BLaER1 treated with 17β-estradiol and CSF1 and Interleukin-3, amounts not matched to agents 10 nM and 100 nM (cell line): Measurements from ENCODE around the gene CDHR3.

Experiments
- H3K27ac ChIP-seq, 11 experiments: shearing (Covaris generic); formaldehyde crosslinking; 2 replicates each; pipeline ENCODE4 v1.8.1; 2022
- H3K27me3 ChIP-seq, 11 experiments: shearing (Covaris generic); formaldehyde crosslinking; 2 replicates each; pipeline ENCODE4 v1.8.1; 2022
- H3K36me3 ChIP-seq, 11 experiments: shearing (Covaris generic); formaldehyde crosslinking; 2 replicates each; pipeline ENCODE4 v1.8.1; 2022
- H3K4me1 ChIP-seq, 10 experiments: shearing (Covaris generic); formaldehyde crosslinking; 2 replicates each; pipeline ENCODE4 v1.8.1; 2022
- H3K4me2 ChIP-seq, 11 experiments: shearing (Covaris generic); formaldehyde crosslinking; 2 replicates each; pipeline ENCODE4 v1.8.1; 2022
- H3K4me3 ChIP-seq, 10 experiments: shearing (Covaris generic); formaldehyde crosslinking; 2 replicates each; pipeline ENCODE4 v1.8.1; 2022
- H3K9ac ChIP-seq, 11 experiments: shearing (Covaris generic); formaldehyde crosslinking; 2 replicates each; pipeline ENCODE4 v1.8.1; 2022
- H3K9me3 ChIP-seq, 11 experiments: shearing (Covaris generic); formaldehyde crosslinking; replicated peaks in 1 of 11; 2 replicates each; pipeline ENCODE4 v1.8.1; 2022
- H4K20me1 ChIP-seq, 11 experiments: shearing (Covaris generic); formaldehyde crosslinking; 2 replicates each; pipeline ENCODE4 v1.8.1; 2022
- Cebpa-rat ChIP-seq, 11 experiments: shearing (Covaris generic); IDR thresholded peaks; 2 replicates each; pipeline ENCODE4 v1.8.1; 2022

Gene CDHR3

DNA sequence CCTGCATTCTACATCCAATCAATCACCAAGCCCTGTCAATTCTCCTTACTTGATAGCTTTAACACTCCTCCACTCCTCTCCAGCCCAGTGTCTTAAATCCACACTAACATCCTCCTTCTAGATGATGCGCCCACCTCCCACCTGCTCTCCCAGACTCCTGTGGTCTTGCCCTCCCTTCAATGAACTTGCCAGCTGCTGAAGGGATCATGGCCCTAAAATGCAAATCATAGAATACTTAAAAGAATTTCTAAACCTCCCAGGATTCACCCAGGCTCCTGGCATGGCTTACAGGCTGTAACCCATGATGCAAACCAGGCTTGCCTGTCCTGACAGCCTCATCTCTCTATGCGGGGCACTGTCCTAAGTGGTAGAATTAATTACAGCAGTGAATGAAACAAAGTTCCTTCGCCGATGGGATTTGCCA, 105.5 kb downstream of the CDHR3 start:
- Histone ChIP-seq H4K20me1 (no peaks in the 10 kb centered on the region), H3K27me3 (no peaks in the 10 kb centered on the region), H3K4me2 (peak overlapping the region in 8 of 11 experiments; percentile 82 to 96 (median 86); a peak in 15 of 22 replicates), H3K36me3 (no peaks in the 10 kb centered on the region), H3K4me1 (peaks cover 40 to 79% (median 77%) of the 10 kb centered on the region in 10 experiments), H3K4me3 (no peak overlapping the region), H3K9me3 (no peaks in the 10 kb centered on the region), H3K27ac (no peak overlapping the region), H3K9ac (no peak overlapping the region)
- TF ChIP-seq Cebpa-rat (IDR thresholded peaks at IDR 0.05): no peak

GRCh38 chr7:106068986-106069385, 105.9 kb downstream of the CDHR3 start:
- TF ChIP-seq Cebpa-rat (IDR thresholded peaks at IDR 0.05): no peak
- H3K27me3 ChIP-seq: no peaks in the 10 kb centered on the region
- H3K4me1 ChIP-seq: peaks cover 41 to 79% (median 77%) of the 10 kb centered on the region in 10 experiments
- H3K4me3 ChIP-seq: no peak overlapping the region
- peak overlapping the region in 8 of 11 experiments; percentile 82 to 96 (median 86); a peak in 15 of 22 replicates for H3K4me2 ChIP-seq
- no peak overlapping the region for H3K9ac ChIP-seq
- no peaks in the 10 kb centered on the region for H4K20me1 ChIP-seq
- no peaks in the 10 kb centered on the region for H3K9me3 ChIP-seq
- no peaks in the 10 kb centered on the region for H3K36me3 ChIP-seq
- H3K27ac ChIP-seq: no peak overlapping the region

DNA sequence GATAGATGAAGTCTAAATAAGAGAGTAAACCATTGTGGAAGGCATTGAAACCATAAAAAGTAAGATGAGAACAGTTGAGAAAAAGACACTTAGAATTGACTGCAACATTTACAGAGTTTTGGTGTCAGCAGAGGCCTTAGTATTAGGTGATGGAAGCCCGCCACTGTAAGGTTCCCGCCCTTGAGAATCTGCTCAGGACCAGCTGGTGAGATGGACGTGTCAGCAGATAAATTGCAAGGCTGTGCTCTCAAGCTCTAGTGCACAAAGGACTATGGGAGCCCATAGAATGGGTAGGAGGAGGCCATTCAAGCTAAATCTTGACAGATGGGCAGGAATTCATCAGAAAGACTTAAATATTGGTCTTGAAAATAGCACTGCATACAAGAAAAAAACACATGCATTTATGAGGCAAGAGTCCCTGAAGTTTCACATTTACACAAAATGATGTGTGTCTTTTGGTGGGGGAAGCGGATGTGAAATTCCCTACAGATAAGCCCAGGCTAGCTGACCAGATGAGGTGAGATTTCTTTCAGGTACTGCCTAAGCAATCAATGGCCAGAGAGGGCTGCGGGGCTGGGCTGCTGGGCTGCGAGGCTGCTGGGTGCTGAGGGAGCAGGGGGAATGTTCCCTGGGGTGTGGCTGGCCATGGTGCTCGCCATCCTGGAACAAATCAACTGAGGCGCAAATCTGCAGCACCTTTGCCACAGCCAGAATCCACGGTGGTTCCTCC, 106.6 kb downstream of the CDHR3 start:
- Histone ChIP-seq H3K9me3 (no peaks in the 10 kb centered on the region), H3K9ac (no peak overlapping the region), H3K4me3 (no peak overlapping the region), H4K20me1 (no peaks in the 10 kb centered on the region), H3K27me3 (no peaks in the 10 kb centered on the region), H3K4me2 (peak overlapping the region in 10 of 11 experiments; percentile 81 to 96 (median 86); a peak in 19 of 22 replicates), H3K4me1 (peaks cover 45 to 79% (median 77%) of the 10 kb centered on the region in 10 experiments), H3K27ac (peak overlapping the region in 6 of 11 experiments; percentile 83 to 92 (median 86); a peak in 10 of 22 replicates), H3K36me3 (no peaks in the 10 kb centered on the region)
- TF ChIP-seq Cebpa-rat (IDR thresholded peaks at IDR 0.05): no peak

- Histone ChIP-seq H3K4me2 (peak overlapping the region in 10 of 11 experiments; percentile 81 to 96 (median 86); a peak in 20 of 22 replicates), H3K9ac (peak overlapping the region in 1 of 11 experiments; percentile 12; a peak in 1 of 22 replicates), H3K36me3 (no peaks in the 10 kb centered on the region), H3K4me1 (peaks cover 40 to 79% (median 77%) of the 10 kb centered on the region in 10 experiments), H3K4me3 (no peak overlapping the region), H3K27me3 (no peaks in the 10 kb centered on the region), H3K27ac (peak overlapping the region in 8 of 11 experiments; percentile 83 to 92 (median 86); a peak in 15 of 22 replicates), H3K9me3 (no peaks in the 10 kb centered on the region), H4K20me1 (no peaks in the 10 kb centered on the region)
- no peak for TF ChIP-seq Cebpa-rat (IDR thresholded peaks at IDR 0.05)
Measured at GRCh38 chr7:106070201-106070551, 107.1 kb downstream of the CDHR3 start.

DNA sequence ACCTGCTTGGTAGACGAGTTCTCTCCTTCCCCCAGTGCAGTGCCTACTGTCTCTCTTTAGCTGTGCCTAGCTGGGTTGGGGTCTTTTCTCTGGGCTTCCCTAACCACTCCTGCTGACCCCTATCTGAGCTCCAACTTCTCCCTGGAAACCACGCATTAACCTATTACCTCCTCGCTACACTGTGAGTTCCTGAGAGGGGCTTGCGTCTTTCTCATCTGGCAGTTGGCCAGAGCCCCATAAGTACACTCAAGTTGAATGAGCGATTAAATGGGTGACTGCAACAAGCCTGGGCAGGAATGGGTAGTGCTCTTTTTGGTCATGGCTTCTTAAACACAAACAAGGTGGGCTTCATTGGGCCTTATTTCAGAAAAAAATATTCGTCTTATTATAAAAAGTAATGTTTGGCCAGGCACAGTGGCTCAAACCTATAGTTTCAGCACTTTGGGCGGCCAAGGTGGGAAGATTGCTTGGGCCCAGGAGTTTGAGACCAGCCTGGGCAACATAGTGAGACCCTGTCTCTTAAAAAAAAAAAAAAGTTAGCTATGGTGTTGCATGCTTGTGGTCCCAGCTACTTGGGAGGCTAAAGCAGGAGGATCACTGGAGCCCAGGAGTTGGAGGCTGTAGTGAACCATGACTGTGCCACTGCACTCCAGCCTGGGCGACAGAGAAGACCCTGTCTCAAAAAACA, 107.6 kb downstream of the CDHR3 start:
- no peaks in the 10 kb centered on the region for H3K9me3 ChIP-seq
- no peaks in the 10 kb centered on the region for H4K20me1 ChIP-seq
- peak overlapping the region in 10 of 11 experiments; percentile 46 to 92 (median 85); a peak in 19 of 22 replicates for H3K27ac ChIP-seq
- peak overlapping the region in 7 of 10 experiments; percentile 12 to 60 (median 48); a peak in 9 of 20 replicates for H3K4me3 ChIP-seq
- no peaks in the 10 kb centered on the region for H3K36me3 ChIP-seq
- H3K4me1 ChIP-seq: peaks cover 37 to 79% (median 77%) of the 10 kb centered on the region in 10 experiments
- TF ChIP-seq Cebpa-rat (IDR thresholded peaks at IDR 0.05): no peak
- H3K9ac ChIP-seq: peak overlapping the region in 8 of 11 experiments; percentile 62 to 78 (median 72); a peak in 17 of 22 replicates
- H3K27me3 ChIP-seq: no peaks in the 10 kb centered on the region
- H3K4me2 ChIP-seq: peak overlapping the region; percentile 70 to 96 (median 86); a peak in 21 of 22 replicates

- no peaks in the 10 kb centered on the region for H3K27me3 ChIP-seq
- peak overlapping the region in 9 of 11 experiments; percentile 52 to 78 (median 72); a peak in 18 of 22 replicates for H3K9ac ChIP-seq
- no peaks in the 10 kb centered on the region for H3K9me3 ChIP-seq
- H3K27ac ChIP-seq: peak overlapping the region in 10 of 11 experiments; percentile 46 to 92 (median 85); a peak in 20 of 22 replicates
- no peaks in the 10 kb centered on the region for H3K36me3 ChIP-seq
- H3K4me3 ChIP-seq: peak overlapping the region in 8 of 10 experiments; percentile 12 to 60 (median 44); a peak in 11 of 20 replicates
- TF ChIP-seq Cebpa-rat (IDR thresholded peaks at IDR 0.05): peak in 2 of 11 experiments; percentile 20 to 36; a peak in 3 of 22 replicates
- peaks cover 42 to 85% (median 85%) of the 10 kb centered on the region in 10 experiments for H3K4me1 ChIP-seq
- peak overlapping the region; percentile 70 to 96 (median 86) for H3K4me2 ChIP-seq
- H4K20me1 ChIP-seq: no peaks in the 10 kb centered on the region
Measured at GRCh38 chr7:106071356-106071998, 108.4 kb downstream of the CDHR3 start.

DNA sequence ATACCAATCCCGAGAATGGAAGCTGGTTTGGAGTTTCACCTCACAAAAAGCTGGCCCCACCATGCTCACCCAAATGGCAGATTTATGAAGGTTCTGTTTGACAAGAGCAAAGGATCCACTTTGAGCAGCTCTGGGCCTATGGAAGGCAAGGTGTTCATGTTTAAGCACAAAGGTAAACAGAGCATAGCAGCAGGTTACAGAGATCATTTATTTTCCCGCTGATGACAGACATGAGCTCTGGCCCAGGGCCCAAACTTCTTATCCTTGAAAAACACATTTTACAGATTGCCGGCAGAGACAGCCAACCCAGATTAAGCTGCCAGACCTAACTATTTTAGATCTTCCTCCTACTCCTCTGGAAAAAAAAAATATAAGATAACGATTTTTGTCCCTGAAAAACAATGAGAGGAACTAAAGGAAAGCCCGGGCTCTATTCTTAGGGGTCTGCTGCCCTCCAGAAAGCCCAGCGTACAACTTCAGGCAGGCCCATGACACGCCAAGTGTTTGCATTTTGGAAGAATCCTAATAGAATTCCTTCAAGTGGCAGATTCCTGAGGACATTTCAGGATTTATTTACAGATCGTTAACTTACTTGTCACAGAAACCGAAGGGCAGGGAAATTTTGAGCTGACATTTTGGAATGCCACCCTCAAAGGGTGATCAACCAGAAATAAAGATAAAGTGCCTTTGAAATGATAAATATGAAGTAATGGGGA, 109.1 kb downstream of the CDHR3 start:
- H3K9ac ChIP-seq: peak overlapping the region in 9 of 11 experiments; percentile 52 to 78 (median 68); a peak in 18 of 22 replicates
- TF ChIP-seq Cebpa-rat (IDR thresholded peaks at IDR 0.05): no peak
- H3K27ac ChIP-seq: peak overlapping the region in 10 of 11 experiments; percentile 20 to 92 (median 85); a peak in 19 of 22 replicates
- H3K36me3 ChIP-seq: no peaks in the 10 kb centered on the region
- no peaks in the 10 kb centered on the region for H3K9me3 ChIP-seq
- peaks cover 42 to 92% (median 89%) of the 10 kb centered on the region in 10 experiments for H3K4me1 ChIP-seq
- H3K27me3 ChIP-seq: no peaks in the 10 kb centered on the region
- peak overlapping the region in 5 of 10 experiments; percentile 33 to 60 (median 41); a peak in 8 of 20 replicates for H3K4me3 ChIP-seq
- peak overlapping the region; percentile 70 to 96 (median 86) for H3K4me2 ChIP-seq
- H4K20me1 ChIP-seq: no peaks in the 10 kb centered on the region

GRCh38 chr7:106072715-106073091, 109.6 kb downstream of the CDHR3 start:
- H3K36me3 ChIP-seq: no peaks in the 10 kb centered on the region
- no peaks in the 10 kb centered on the region for H3K9me3 ChIP-seq
- peaks cover 42 to 97% (median 89%) of the 10 kb centered on the region in 10 experiments for H3K4me1 ChIP-seq
- H4K20me1 ChIP-seq: no peaks in the 10 kb centered on the region
- peak overlapping the region in 9 of 11 experiments; percentile 68 to 92 (median 85); a peak in 17 of 22 replicates for H3K27ac ChIP-seq
- no peak for TF ChIP-seq Cebpa-rat (IDR thresholded peaks at IDR 0.05)
- H3K27me3 ChIP-seq: no peaks in the 10 kb centered on the region
- H3K4me2 ChIP-seq: peak overlapping the region; percentile 70 to 96 (median 86); a peak in 21 of 22 replicates
- peak overlapping the region in 6 of 11 experiments; percentile 52 to 78 (median 71); a peak in 8 of 22 replicates for H3K9ac ChIP-seq
- H3K4me3 ChIP-seq: no peak overlapping the region
